PC-9 (cell line): ENCODE data around the gene DUS1L.

Experiments
- CTCF ChIP-seq: fragments of 200-600 bp; sonication (generic); conservative IDR thresholded peaks from 2 replicates; pipeline ENCODE4 v1.6.1; 2017; ENCODE audit warnings: mixed run types, antibody characterized with exemption, mild to moderate bottlenecking, moderate library complexity
- EZH2 ChIP-seq: fragments of 200-600 bp; sonication (generic); IDR thresholded peaks from 2 replicates; pipeline ENCODE4 v1.8.0; 2017; ENCODE audit warnings: antibody characterized with exemption, low read depth

- no peak for TF ChIP-seq EZH2
- no peak for TF ChIP-seq CTCF
Observed at GRCh38 chr17:82009413-82009812, 56.2 kb downstream of the DUS1L start.
